Measurements from ENCODE around the gene SMC5. TPM values are rescaled to one million over a fixed set of nuclear protein-coding genes. Genes with fewer than 3 reads are reported as not detected.
A peak's percentile ranks its signal among the peaks of the same experiment; 100 is the strongest.

The SMC5 gene
- total RNA-seq, 1 donor from 2014 or later = 26.5 TPM

GRCh38 chr9:70250221-70250620, 8.6 kb upstream of the SMC5 start:
- Mint-ChIP-seq H3K27me3 (ENCODE audit: unreplicated experiment) (no peaks in the 10 kb centered on the region), H3K9me3 (ENCODE audit: unreplicated experiment) (no peaks in the 10 kb centered on the region), H3K4me1 (ENCODE audit: unreplicated experiment) (no peaks in the 10 kb centered on the region), H3K36me3 (ENCODE audit: low read depth, unreplicated experiment) (no peaks in the 10 kb centered on the region), H3K4me3 (ENCODE audit: unreplicated experiment) (no peak overlapping the region), H3K27ac (ENCODE audit: unreplicated experiment) (no peak overlapping the region)
- DNase-seq (ENCODE audit: low spot score) = no peak
- TF ChIP-seq, protein P1, sequence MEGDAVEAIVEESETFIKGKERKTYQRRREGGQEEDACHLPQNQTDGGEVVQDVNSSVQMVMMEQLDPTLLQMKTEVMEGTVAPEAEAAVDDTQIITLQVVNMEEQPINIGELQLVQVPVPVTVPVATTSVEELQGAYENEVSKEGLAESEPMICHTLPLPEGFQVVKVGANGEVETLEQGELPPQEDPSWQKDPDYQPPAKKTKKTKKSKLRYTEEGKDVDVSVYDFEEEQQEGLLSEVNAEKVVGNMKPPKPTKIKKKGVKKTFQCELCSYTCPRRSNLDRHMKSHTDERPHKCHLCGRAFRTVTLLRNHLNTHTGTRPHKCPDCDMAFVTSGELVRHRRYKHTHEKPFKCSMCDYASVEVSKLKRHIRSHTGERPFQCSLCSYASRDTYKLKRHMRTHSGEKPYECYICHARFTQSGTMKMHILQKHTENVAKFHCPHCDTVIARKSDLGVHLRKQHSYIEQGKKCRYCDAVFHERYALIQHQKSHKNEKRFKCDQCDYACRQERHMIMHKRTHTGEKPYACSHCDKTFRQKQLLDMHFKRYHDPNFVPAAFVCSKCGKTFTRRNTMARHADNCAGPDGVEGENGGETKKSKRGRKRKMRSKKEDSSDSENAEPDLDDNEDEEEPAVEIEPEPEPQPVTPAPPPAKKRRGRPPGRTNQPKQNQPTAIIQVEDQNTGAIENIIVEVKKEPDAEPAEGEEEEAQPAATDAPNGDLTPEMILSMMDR (IDR thresholded peaks at IDR 0.05; ENCODE audit: unreplicated experiment) = no peak

DNA sequence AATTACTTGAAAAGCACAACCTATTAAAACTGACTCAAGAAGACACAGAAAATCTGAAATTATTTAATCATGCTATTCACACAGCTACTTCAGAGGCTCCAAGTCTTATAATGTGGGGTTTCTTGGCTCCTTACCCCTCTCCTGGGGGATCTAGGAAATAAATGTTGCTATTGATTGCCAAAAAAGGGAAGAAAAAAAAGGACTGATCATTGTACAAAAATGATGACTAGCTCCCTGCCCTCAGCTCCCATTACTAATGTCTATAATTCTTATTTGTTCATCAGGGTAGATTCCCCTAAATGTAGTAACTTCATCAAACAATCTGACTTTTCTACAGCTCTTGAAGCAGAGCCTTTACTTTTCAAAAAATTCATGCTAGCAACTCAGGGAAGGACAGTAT, 3.3 kb upstream of the SMC5 start:
- DNase-seq (ENCODE audit: low spot score) = no peak
- Mint-ChIP-seq H3K27ac (ENCODE audit: unreplicated experiment) (no peak overlapping the region), H3K9me3 (ENCODE audit: unreplicated experiment) (no peaks in the 10 kb centered on the region), H3K36me3 (ENCODE audit: low read depth, unreplicated experiment) (peaks cover 3% of the 10 kb centered on the region), H3K27me3 (ENCODE audit: unreplicated experiment) (peaks cover 10% of the 10 kb centered on the region), H3K4me1 (ENCODE audit: unreplicated experiment) (peaks cover 17% of the 10 kb centered on the region), H3K4me3 (ENCODE audit: unreplicated experiment) (no peak overlapping the region)
- TF ChIP-seq, protein P1 (IDR thresholded peaks at IDR 0.05; ENCODE audit: unreplicated experiment) = no peak

DNA sequence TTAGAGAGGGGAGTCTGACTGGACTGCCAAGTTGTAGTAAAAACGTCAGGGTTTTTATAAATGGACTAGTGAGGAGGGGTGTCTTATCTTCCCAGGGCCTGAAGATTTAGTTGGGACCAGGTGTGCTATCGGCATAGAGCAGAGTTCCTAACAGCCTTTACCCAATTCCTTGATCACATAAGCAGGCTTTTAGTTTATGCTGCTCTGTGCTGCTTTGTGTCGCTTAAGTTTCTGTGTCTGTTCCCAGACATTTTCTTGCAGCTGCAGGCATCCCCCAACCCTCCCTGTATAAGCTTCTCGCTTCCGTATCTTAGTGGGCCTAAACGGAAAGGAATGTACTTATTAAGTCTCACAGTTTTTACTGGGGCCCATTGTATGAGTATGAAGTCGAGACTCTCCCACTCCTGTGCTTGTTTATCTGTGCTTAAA, 2.6 kb upstream of the SMC5 start:
- DNase-seq (ENCODE audit: low spot score) = no peak
- H3K27me3 Mint-ChIP-seq (ENCODE audit: unreplicated experiment) = peaks cover 10% of the 10 kb centered on the region
- H3K36me3 Mint-ChIP-seq (ENCODE audit: low read depth, unreplicated experiment) = peaks cover 5% of the 10 kb centered on the region
- H3K9me3 Mint-ChIP-seq (ENCODE audit: unreplicated experiment) = no peaks in the 10 kb centered on the region
- no peak overlapping the region for H3K4me3 Mint-ChIP-seq (ENCODE audit: unreplicated experiment)
- TF ChIP-seq, protein P1 (IDR thresholded peaks at IDR 0.05; ENCODE audit: unreplicated experiment) = no peak
- peaks cover 23% of the 10 kb centered on the region for H3K4me1 Mint-ChIP-seq (ENCODE audit: unreplicated experiment)
- no peak overlapping the region for H3K27ac Mint-ChIP-seq (ENCODE audit: unreplicated experiment)

DNA sequence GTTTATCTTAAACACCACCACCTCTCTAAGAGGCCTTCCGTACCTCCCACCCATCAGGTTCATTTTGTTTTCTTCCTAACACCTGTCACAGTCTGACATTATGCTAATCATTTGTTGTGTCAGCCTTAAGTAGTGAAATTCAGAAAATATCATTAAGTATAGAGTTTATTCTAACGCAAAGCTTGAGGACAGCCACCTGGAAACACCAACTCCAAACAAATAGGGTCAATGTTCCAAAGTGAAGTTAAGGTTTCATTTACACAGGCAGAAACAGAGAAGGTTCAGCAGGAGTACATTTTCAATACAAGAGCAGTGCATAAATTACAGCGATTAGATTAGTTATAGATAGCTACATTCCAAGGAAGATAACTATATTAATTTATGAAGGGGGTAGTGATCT, 1.3 kb upstream of the SMC5 start:
- H3K4me1 Mint-ChIP-seq (ENCODE audit: unreplicated experiment) = peaks cover 36% of the 10 kb centered on the region
- peak overlapping the region; percentile 31 for H3K4me3 Mint-ChIP-seq (ENCODE audit: unreplicated experiment)
- H3K9me3 Mint-ChIP-seq (ENCODE audit: unreplicated experiment) = no peaks in the 10 kb centered on the region
- DNase-seq (ENCODE audit: low spot score) = no peak
- TF ChIP-seq, protein P1 (IDR thresholded peaks at IDR 0.05; ENCODE audit: unreplicated experiment) = no peak
- H3K27me3 Mint-ChIP-seq (ENCODE audit: unreplicated experiment) = peaks cover 10% of the 10 kb centered on the region
- H3K27ac Mint-ChIP-seq (ENCODE audit: unreplicated experiment) = peak overlapping the region; percentile 10
- peaks cover 19% of the 10 kb centered on the region for H3K36me3 Mint-ChIP-seq (ENCODE audit: low read depth, unreplicated experiment)

DNA sequence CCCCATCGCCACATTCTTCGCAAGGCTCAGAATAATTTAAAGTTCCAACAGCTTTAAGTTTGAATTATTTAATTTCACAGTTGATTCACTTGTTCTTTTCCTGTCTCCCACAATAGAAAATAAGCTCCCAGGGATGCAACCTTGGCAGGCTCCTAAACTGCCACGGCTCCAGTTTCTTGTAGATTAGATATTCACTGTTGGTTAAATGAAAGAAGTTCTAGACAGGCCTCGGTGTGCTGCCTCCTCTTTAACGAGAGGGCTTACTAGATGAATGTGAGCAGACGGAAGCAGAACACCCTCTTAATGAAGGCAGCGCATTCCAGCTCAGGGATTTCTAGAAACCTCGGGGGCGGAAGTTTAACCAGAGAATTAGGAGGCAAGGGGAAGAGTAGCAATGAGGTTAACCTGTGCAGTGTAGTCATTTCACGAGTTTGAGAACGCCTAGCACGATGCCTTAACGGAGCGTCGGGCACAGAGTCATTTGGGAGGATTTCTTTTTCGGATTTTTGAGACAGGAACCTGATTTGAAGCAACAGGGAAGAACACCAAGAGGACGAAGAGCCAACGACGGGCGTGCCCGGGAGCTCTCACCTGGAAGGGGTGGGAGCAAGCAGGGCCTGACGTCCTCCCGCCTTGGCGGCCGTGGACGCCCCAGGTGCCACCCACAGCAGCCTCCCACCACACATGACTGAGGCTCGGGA, 637 bp upstream of the SMC5 start:
- Mint-ChIP-seq H3K36me3 (ENCODE audit: low read depth, unreplicated experiment) (peaks cover 21% of the 10 kb centered on the region), H3K4me3 (ENCODE audit: unreplicated experiment) (peak overlapping the region; percentile 94), H3K27ac (ENCODE audit: unreplicated experiment) (peak overlapping the region; percentile 73), H3K9me3 (ENCODE audit: unreplicated experiment) (no peaks in the 10 kb centered on the region), H3K27me3 (ENCODE audit: unreplicated experiment) (peaks cover 10% of the 10 kb centered on the region), H3K4me1 (ENCODE audit: unreplicated experiment) (peaks cover 38% of the 10 kb centered on the region)
- DNase-seq (ENCODE audit: low spot score) = peak; percentile 15
- TF ChIP-seq, protein P1 (IDR thresholded peaks at IDR 0.05; ENCODE audit: unreplicated experiment) = no peak

Measured in endothelial cell (in vitro differentiated cells).